Fibroblast of mammary gland (primary cell): ENCODE measurements around the gene SPTBN5.

ENCODE experiments used
- DNase-seq: peaks from one replicate; pipeline ENCODE4 v3.0.0-alpha.2; 2010; ENCODE audit warnings: low read depth
- H3K4me3 ChIP-seq: 2 replicates; pipeline ENCODE4 v1.5.1; 2011; ENCODE audit warnings: low read depth, mild to moderate bottlenecking, low read length, moderate library complexity; ENCODE audit not compliant: control insufficient read depth
- CTCF ChIP-seq: conservative IDR thresholded peaks from 2 replicates; pipeline ENCODE4 v1.5.1; 2011; ENCODE audit warnings: low read depth, low read length, inconsistent platforms; ENCODE audit not compliant: control insufficient read depth, insufficient read depth

SPTBN5 gene

DNA sequence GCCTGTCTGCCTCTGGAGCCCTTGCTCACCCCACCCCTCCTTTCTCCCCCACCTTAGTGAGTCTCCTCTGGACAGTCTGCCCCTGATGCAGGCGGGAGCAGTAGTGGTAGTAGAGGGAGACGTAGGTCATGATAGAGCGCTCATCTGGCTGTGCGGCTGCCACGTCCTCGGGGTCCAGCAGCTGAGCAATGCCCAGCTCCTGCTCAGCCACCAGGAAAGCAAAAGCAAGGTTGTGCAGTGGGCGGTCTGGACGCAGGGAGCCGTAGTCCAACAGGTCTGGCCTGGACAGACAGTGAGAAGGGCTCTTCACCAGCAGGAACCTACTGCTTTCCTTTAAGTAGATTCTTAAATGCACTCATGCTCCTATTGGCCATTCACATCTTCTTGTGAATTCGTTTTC is 6.7 kb downstream of the SPTBN5 start:
- TF ChIP-seq CTCF, result no peak
- DNase-seq, result no peak

GRCh38 chr15:41886741-41887140 is 7.1 kb downstream of the SPTBN5 start:
- DNase-seq, result no peak
- TF ChIP-seq CTCF, result no peak
- no peak overlapping the region for H3K4me3 ChIP-seq

More for the DNA sequence above, 6.7 kb downstream of the SPTBN5 start:
- H3K4me3 ChIP-seq, result no peak overlapping the region

- no peak for TF ChIP-seq CTCF
- DNase-seq, result no peak
- H3K4me3 ChIP-seq, result no peak overlapping the region
Measured at GRCh38 chr15:41885841-41886240, 8.0 kb downstream of the SPTBN5 start.

DNA sequence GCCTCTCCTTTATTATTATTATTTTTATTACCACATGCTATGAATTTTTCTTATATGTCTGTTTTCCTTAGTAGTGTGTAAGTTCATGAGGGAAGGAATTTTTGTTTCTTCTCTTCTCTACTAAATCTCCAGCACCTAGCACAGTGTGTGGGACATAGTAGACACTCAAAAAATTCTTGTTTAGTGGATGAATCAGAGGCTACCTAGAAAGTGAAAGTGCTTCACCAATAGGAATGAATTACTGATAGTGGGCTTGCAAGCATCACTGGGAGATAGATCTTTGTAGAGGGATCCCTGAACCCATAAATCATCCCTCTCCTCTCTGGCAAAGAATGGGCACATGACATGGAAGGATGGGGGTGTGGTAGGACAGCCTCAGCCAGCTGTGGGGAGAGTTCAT is 8.5 kb downstream of the SPTBN5 start:
- no peak for DNase-seq

GRCh38 chr15:41884458-41884857 is 9.4 kb downstream of the SPTBN5 start:
- DNase-seq, result no peak
- TF ChIP-seq CTCF, result no peak

More for the DNA sequence above, 8.5 kb downstream of the SPTBN5 start:
- H3K4me3 ChIP-seq, result no peak overlapping the region
- TF ChIP-seq CTCF, result no peak

DNA sequence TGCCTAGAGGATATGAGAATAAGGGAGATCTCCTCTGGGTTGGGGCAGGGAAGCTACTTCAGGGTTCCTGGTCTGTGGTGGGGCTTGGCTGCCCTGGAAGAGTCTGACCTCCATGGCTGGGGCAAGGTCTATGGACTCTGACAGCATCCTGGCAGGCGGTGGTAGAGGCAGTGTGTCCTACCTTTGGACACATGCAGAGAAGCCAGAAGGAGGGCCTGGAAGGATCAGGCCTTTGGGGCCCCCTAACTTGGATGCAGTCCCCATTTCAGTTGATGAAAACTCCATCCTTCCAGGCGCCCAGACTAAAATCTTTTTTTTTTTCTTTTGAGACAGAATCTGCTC is 10.4 kb downstream of the SPTBN5 start:
- no peak for TF ChIP-seq CTCF
- DNase-seq, result no peak
- no peak overlapping the region for H3K4me3 ChIP-seq

More at GRCh38 chr15:41884458-41884857, 9.4 kb downstream of the SPTBN5 start:
- H3K4me3 ChIP-seq, result no peak overlapping the region
